H1 (cell line): ENCODE results near the gene ALDH7A1. TPM values are rescaled to one million over a fixed set of nuclear protein-coding genes. Genes with fewer than 3 reads are reported as not detected.

Experiments used
- CTCF ChIA-PET: fragments of 300-600 bp; sonication (Branson Sonifier 250); formaldehyde crosslinking; loops from one replicate; lab custom pipeline; 2021; ENCODE audit not compliant: partially characterized antibody; lab: Charles Lee
- POLR2A ChIA-PET: fragments of 300-600 bp; sonication (Branson Sonifier 250); formaldehyde crosslinking; loops from one replicate; lab custom pipeline; 2021; ENCODE audit warnings: inconsistent platforms; ENCODE audit not compliant: partially characterized antibody; lab: Charles Lee
- DNase-seq, 2 experiments: peaks; one replicate each; pipeline versions ENCODE4 v3.0.0 to v3.0.0-alpha.2; 2010 to 2022; ENCODE audit warnings: low spot score in 2 of 2, low read depth in 1 of 2, mixed read lengths in 1 of 2
- FAIRE-seq: peaks from 2 replicates; lab custom pipeline; 2011; peaks lifted over from hg19 to GRCh38; lab: Jason Lieb, UNC
- H2AFZ ChIP-seq: 2 replicates; pipeline ENCODE4 v1.8.1; 2012; ENCODE audit warnings: low read length, inconsistent platforms
- H2AK5ac ChIP-seq: 2 replicates; pipeline ENCODE4 v1.6.1; 2013; ENCODE audit warnings: low read depth, low read length
- H2BK120ac ChIP-seq: replicated peaks from 2 replicates; pipeline ENCODE3; 2013; ENCODE audit warnings: low read depth, low read length, inconsistent platforms
- H2BK12ac ChIP-seq: 2 replicates; pipeline ENCODE4 v1.6.1; 2013; ENCODE audit warnings: low read depth, low read length
- H2BK15ac ChIP-seq: 2 replicates; pipeline ENCODE4 v1.6.1; 2013; ENCODE audit warnings: low read length
- H2BK20ac ChIP-seq: 2 replicates; pipeline ENCODE4 v1.6.1; 2013; ENCODE audit warnings: low read length
- H2BK5ac ChIP-seq: 2 replicates; pipeline ENCODE4 v1.6.1; 2013; ENCODE audit warnings: low read depth, low read length
- H3K14ac ChIP-seq: 2 replicates; pipeline ENCODE4 v1.6.1; 2013; ENCODE audit warnings: inconsistent platforms; ENCODE audit not compliant: insufficient read length
- H3K18ac ChIP-seq: 2 replicates; pipeline ENCODE4 v1.6.1; 2013; ENCODE audit warnings: low read length; ENCODE audit errors: extremely low read depth
- H3K23ac ChIP-seq: 2 replicates; pipeline ENCODE4 v1.6.1; 2013; ENCODE audit warnings: inconsistent platforms; ENCODE audit not compliant: insufficient read length
- H3K23me2 ChIP-seq: 2 replicates; pipeline ENCODE4 v1.6.1; 2013; ENCODE audit warnings: low read depth, low read length
- H3K27ac ChIP-seq: 2 replicates; pipeline ENCODE4 v1.6.1; 2011; ENCODE audit warnings: low read depth, low read length, inconsistent platforms
- H3K27me3 ChIP-seq, 4 experiments: replicated peaks in 1 of 4; 1 replicate in 1 of 4; 2 replicates in 3 of 4; pipeline versions ENCODE4 v1.6.1 to v1.8.1; 2011 to 2013; ENCODE audit warnings: low read length in 3 of 4, mild to moderate bottlenecking in 3 of 4, inconsistent platforms in 2 of 4, mixed read lengths in 2 of 4, moderate library complexity in 1 of 4; ENCODE audit not compliant: control insufficient read depth in 3 of 4, insufficient read depth in 3 of 4; ENCODE audit errors: extremely low read depth in 1 of 4
- H3K36me3 ChIP-seq, 4 experiments: 2 replicates each; pipeline versions ENCODE4 v1.6.1 to v1.8.1; 2011 to 2013; ENCODE audit warnings: mild to moderate bottlenecking in 4 of 4, low read length in 3 of 4, moderate library complexity in 2 of 4, control low read depth in 1 of 4, inconsistent platforms in 1 of 4; ENCODE audit not compliant: insufficient read depth in 4 of 4, control insufficient read depth in 2 of 4
- H3K4ac ChIP-seq: replicated peaks from 2 replicates; pipeline ENCODE3; 2013; ENCODE audit warnings: low read length, low read depth, mixed read lengths, inconsistent platforms; ENCODE audit not compliant: insufficient read length
- H3K4me1 ChIP-seq, 4 experiments: replicated peaks in 1 of 4; 1 replicate in 1 of 4; 2 replicates in 3 of 4; pipeline versions ENCODE4 v1.6.1 to v1.8.1; 2011 to 2013; ENCODE audit warnings: low read length in 3 of 4, inconsistent platforms in 2 of 4, mixed read lengths in 1 of 4; ENCODE audit not compliant: insufficient read depth in 4 of 4, control insufficient read depth in 3 of 4
- H3K4me2 ChIP-seq, 2 experiments: 2 replicates each; pipeline versions ENCODE4 v1.6.1 to v1.8.1; 2011 to 2013; ENCODE audit warnings: low read depth in 2 of 2, low read length in 2 of 2, control low read depth in 1 of 2, inconsistent platforms in 1 of 2, mild to moderate bottlenecking in 1 of 2; ENCODE audit not compliant: insufficient read depth in 1 of 2
- H3K4me3 ChIP-seq, 4 experiments: fragments of 200-600, 300-600 bp in 1 of 4; sonication (generic), shearing (Covaris generic), sonication (Bioruptor Twin) in 1 of 4; 2 replicates each; pipeline versions ENCODE4 v1.5.1 to v1.8.1; 2011 to 2016; ENCODE audit warnings: low read length in 4 of 4, low read depth in 3 of 4, control low read depth in 2 of 4, inconsistent platforms in 2 of 4, mild to moderate bottlenecking in 2 of 4, mixed read lengths in 1 of 4, moderate library complexity in 1 of 4; ENCODE audit not compliant: insufficient read depth in 2 of 4; ENCODE audit errors: extremely low read depth in 1 of 4
- H3K56ac ChIP-seq: replicated peaks from 2 replicates; pipeline ENCODE3; 2013; ENCODE audit warnings: low read depth, mild to moderate bottlenecking, mixed read lengths, low read length, inconsistent platforms; ENCODE audit not compliant: insufficient read length
- H3K79me1 ChIP-seq: 2 replicates; pipeline ENCODE4 v1.6.1; 2013; ENCODE audit warnings: low read depth, low read length, control low read depth
- H3K79me2 ChIP-seq, 2 experiments: 2 replicates each; pipeline versions ENCODE4 v1.6.1 to v1.8.1; 2012 to 2013; ENCODE audit warnings: low read length in 2 of 2, mild to moderate bottlenecking in 2 of 2, inconsistent platforms in 1 of 2; ENCODE audit not compliant: insufficient read depth in 2 of 2, control insufficient read depth in 1 of 2
- H3K9ac ChIP-seq, 4 experiments: replicated peaks in 1 of 4; 1 replicate in 1 of 4; 2 replicates in 3 of 4; pipeline versions ENCODE4 v1.6.1 to v1.8.1; 2011 to 2013; ENCODE audit warnings: low read depth in 3 of 4, low read length in 3 of 4, control low read depth in 2 of 4, mild to moderate bottlenecking in 2 of 4, moderate library complexity in 2 of 4, inconsistent platforms in 1 of 4; ENCODE audit errors: extremely low read depth in 1 of 4
- H3K9me3 ChIP-seq, 2 experiments: 2 replicates each; pipeline versions ENCODE4 v1.6.1 to v1.8.1; 2012 to 2013; ENCODE audit warnings: mild to moderate bottlenecking in 2 of 2, moderate library complexity in 2 of 2, control low read depth in 1 of 2, inconsistent platforms in 1 of 2, low read depth in 1 of 2, low read length in 1 of 2, mixed read lengths in 1 of 2; ENCODE audit not compliant: insufficient read depth in 2 of 2
- H4K20me1 ChIP-seq, 2 experiments: replicated peaks in 1 of 2; 2 replicates each; pipeline versions ENCODE3 to v1.8.1; 2011 to 2013; ENCODE audit warnings: inconsistent platforms in 2 of 2, low read length in 2 of 2, mild to moderate bottlenecking in 1 of 2; ENCODE audit not compliant: insufficient read depth in 2 of 2, control insufficient read depth in 1 of 2
- H4K5ac ChIP-seq: 2 replicates; pipeline ENCODE4 v1.6.1; 2013; ENCODE audit warnings: low read length, low read depth, mixed read lengths, inconsistent platforms; ENCODE audit not compliant: insufficient read length
- H4K8ac ChIP-seq: 2 replicates; pipeline ENCODE4 v1.8.0; 2013; ENCODE audit warnings: mild to moderate bottlenecking, moderate library complexity, low read length, inconsistent platforms; ENCODE audit not compliant: insufficient read depth; ENCODE audit errors: extremely low read depth
- H4K91ac ChIP-seq: replicated peaks from 2 replicates; pipeline ENCODE3; 2013; ENCODE audit warnings: low read length, mixed read lengths, inconsistent platforms; ENCODE audit not compliant: insufficient read length
- CHD2 ChIP-seq: IDR thresholded peaks from 2 replicates; pipeline ENCODE4 v1.6.1; 2012; ENCODE audit warnings: low read length, improper control_type of control experiment
- CREB1 ChIP-seq: IDR thresholded peaks from 2 replicates; pipeline ENCODE4 v1.6.1; 2012; ENCODE audit warnings: inconsistent platforms
- EZH2 ChIP-seq: fragments of 200-600 bp; sonication (generic); IDR thresholded peaks from 2 replicates; pipeline ENCODE4 v1.7.1; 2012; ENCODE audit warnings: low read depth, mild to moderate bottlenecking, moderate library complexity, low read length, inconsistent platforms; ENCODE audit not compliant: severe bottlenecking
- GABPA ChIP-seq: IDR thresholded peaks from 2 replicates; pipeline ENCODE4 v1.6.1; 2011; ENCODE audit warnings: mild to moderate bottlenecking, low read length, moderate library complexity, borderline replicate concordance; ENCODE audit not compliant: insufficient read depth
- HDAC6 ChIP-seq: IDR thresholded peaks from one replicate; pipeline ENCODE4 v1.7.1; 2012; ENCODE audit warnings: low read depth, mild to moderate bottlenecking, inconsistent platforms, low read length, moderate library complexity
- KDM1A ChIP-seq: fragments of 200-600, 300-600 bp; sonication (generic); IDR thresholded peaks from 2 replicates; pipeline ENCODE4 v1.7.1; 2016; ENCODE audit warnings: mild to moderate bottlenecking, low read length, borderline replicate concordance
- KDM5A ChIP-seq: fragments of 200-600 bp; IDR thresholded peaks from 2 replicates; pipeline ENCODE4 v1.7.1; 2012; ENCODE audit warnings: mild to moderate bottlenecking, low read length, inconsistent platforms, mixed read lengths
- NANOG ChIP-seq: IDR thresholded peaks from 2 replicates; pipeline ENCODE4 v1.6.1; 2011; ENCODE audit warnings: low read length, low read depth, mild to moderate bottlenecking, inconsistent platforms; ENCODE audit not compliant: insufficient read depth, poor library complexity, severe bottlenecking
- POLR2AphosphoS5 ChIP-seq: IDR thresholded peaks from 2 replicates; pipeline ENCODE4 v1.6.1; 2011; ENCODE audit warnings: low read depth, low read length
- RNF2 ChIP-seq: fragments of 200-900, 300-1000 bp; sonication (generic); IDR thresholded peaks from 2 replicates; pipeline ENCODE4 v1.7.1; 2016; ENCODE audit warnings: borderline replicate concordance, low read depth, mild to moderate bottlenecking, antibody characterized with exemption, low read length; ENCODE audit not compliant: poor library complexity, severe bottlenecking; ENCODE audit errors: missing control alignments
- SIX5 ChIP-seq: IDR thresholded peaks from 2 replicates; pipeline ENCODE4 v1.6.1; 2011; ENCODE audit warnings: mild to moderate bottlenecking, low read depth, low read length
- SP2 ChIP-seq: IDR thresholded peaks from 2 replicates; pipeline ENCODE4 v1.6.1; 2012; ENCODE audit warnings: mild to moderate bottlenecking, low read length, inconsistent platforms
- TAF1 ChIP-seq: IDR thresholded peaks from 2 replicates; pipeline ENCODE4 v1.6.1; 2011; ENCODE audit warnings: mild to moderate bottlenecking, low read depth, low read length
- USF2 ChIP-seq: IDR thresholded peaks from 2 replicates; pipeline ENCODE4 v1.6.1; 2011; ENCODE audit warnings: low read length, improper control_type of control experiment
- whole genome bisulfite sequencing, 2 experiments: shearing (Covaris generic) in 1 of 2; methylation state at CpG; one replicate each; pipeline versions ENCODE4 v1.1.6 to v1.1.7; 2013 to 2015; ENCODE audit warnings: low lambda C conversion rate in 2 of 2, mixed read lengths in 2 of 2, inconsistent platforms in 1 of 2, low coverage in 1 of 2, missing lambda C conversion rate in 1 of 2; ENCODE audit not compliant: insufficient replicate concordance in 2 of 2, insufficient coverage in 1 of 2, insufficient read length in 1 of 2; ENCODE audit errors: extremely low coverage in 1 of 2, missing lambda C conversion rate in 1 of 2; 5-methylcytosine and 5-hydroxymethylcytosine counted together
- polyA plus RNA-seq, 7 experiments: library from polyadenylated mRNA; depleted of rRNA in 3 of 7; stranded (reverse) in 5 of 7; unstranded in 2 of 7; fragments of >200 nt in 5 of 7; fragments of 200-250 nt in 2 of 7; gene quantifications; 1 replicate in 5 of 7; 2 replicates in 1 of 7; 4 replicates in 1 of 7; pipeline versions ENCODE4 v1.2.1 to v1.2.3, GENCODE V29; 2011 to 2013; ENCODE audit warnings: missing spikeins in 2 of 7, mixed read lengths in 2 of 7
- total RNA-seq: library from RNA; stranded (reverse); fragmentation: NEBNext Ultra II Directional; extraction: Animal tissue kit (Norgen Biotek cat#: 25700); gene quantifications from 2 replicates; pipeline ENCODE4 v1.2.1, GENCODE V29; 2021

Gene ALDH7A1
- total and polyA plus RNA-seq, 2 of the 8 experiments (the other 6 are each of a cell fraction or from before 2014, with no cell fraction given): 99.6 to 225 TPM

- no peak overlapping the region for H4K5ac ChIP-seq
- no peak overlapping the region for H2BK20ac ChIP-seq
- CTCF ChIA-PET: interaction anchor here (0.7 to 4.1 kb wide), 26 partner anchors 8 to 185 kb away, joined by 3 to 87 read pairs (median 8); no protein-coding TSS in a partner anchor
- H2BK5ac ChIP-seq: no peak overlapping the region
- no peak overlapping the region; the same call in 1 of the 2 replicates for H4K8ac ChIP-seq
- no peak overlapping the region for H3K56ac ChIP-seq
- no peak overlapping the region for H2BK15ac ChIP-seq
- H3K23me2 ChIP-seq: no peaks in the 10 kb centered on the region
- H3K18ac ChIP-seq: no peak overlapping the region
- WGBS, 2 experiments: 86% methylated on average over 10 of the region's 10 CpGs; no CpG with 5 or more reads in 1 of the 2 experiments
- no peaks in the 10 kb centered on the region for H3K9me3 ChIP-seq
- H3K14ac ChIP-seq: no peak overlapping the region
- no peak overlapping the region for H3K4me2 ChIP-seq
- no peaks in the 10 kb centered on the region; a peak in 1 of 7 replicates for H3K4me1 ChIP-seq
- POLR2A ChIA-PET: interaction anchor here (0.6 to 1.3 kb wide), 2 partner anchors 14 to 92 kb away, joined by 3 read pairs; no protein-coding TSS in a partner anchor
- H2BK12ac ChIP-seq: no peak overlapping the region
- no peaks in the 10 kb centered on the region for H3K36me3 ChIP-seq
- H2AK5ac ChIP-seq: no peak overlapping the region
- H3K79me1 ChIP-seq: no peaks in the 10 kb centered on the region
- H3K27ac ChIP-seq: no peak overlapping the region
- H4K20me1 ChIP-seq: no peaks in the 10 kb centered on the region
- H4K91ac ChIP-seq: no peak overlapping the region
- no peaks in the 10 kb centered on the region for H3K79me2 ChIP-seq
- DNase-seq (no peak), FAIRE-seq (no peak)
- H3K23ac ChIP-seq: no peak overlapping the region
- no peak overlapping the region for H3K9ac ChIP-seq
- no peak overlapping the region for H3K4ac ChIP-seq
- H3K27me3 ChIP-seq: no peaks in the 10 kb centered on the region
- H2AFZ ChIP-seq: no peak overlapping the region
- no peak overlapping the region for H3K4me3 ChIP-seq
- no peak overlapping the region for H2BK120ac ChIP-seq
- TF ChIP-seq KDM5A (no peak), GABPA (no peak), EZH2 (no peak), SP2 (no peak), POLR2AphosphoS5 (no peak), CREB1 (no peak), HDAC6 (no peak), RNF2 (no peak), NANOG (no peak), SIX5 (no peak), TAF1 (no peak), CHD2 (no peak), USF2 (no peak), KDM1A (no peak)
Observed at GRCh38 chr5:126501448-126501847, 93.6 kb downstream of the ALDH7A1 start.
